HepG2 (cell line): ENCODE results near the gene HRG. TPM values are rescaled to one million over a fixed set of nuclear protein-coding genes. Genes with fewer than 3 reads are reported as not detected.
A peak's percentile ranks its signal among the peaks of the same experiment; 100 is the strongest.

Experiments used
- DNMT3B ChIP-seq: conservative IDR thresholded peaks from 2 replicates; pipeline ENCODE4 v1.6.1; 2016; ENCODE audit warnings: missing biosample characterization, control low read depth
- DZIP1 ChIP-seq: sonication (generic); formaldehyde crosslinking; IDR thresholded peaks from 2 replicates; pipeline ENCODE4 v1.5.0; 2020; ENCODE audit warnings: mild to moderate bottlenecking, missing genetic modification reagents
- ELF4 ChIP-seq: sonication (generic); formaldehyde crosslinking; IDR thresholded peaks from 2 replicates; pipeline ENCODE4 v1.5.0; 2020; ENCODE audit warnings: missing genetic modification reagents, mild to moderate bottlenecking, moderate library complexity, borderline replicate concordance
- KLF16 ChIP-seq, 2 experiments: sonication (generic) in 1 of 2; formaldehyde crosslinking in 1 of 2; IDR thresholded peaks; 2 replicates each; pipeline versions ENCODE4 v1.6.1 to v1.8.0; 2016 to 2023; ENCODE audit warnings: missing genetic modification reagents in 2 of 2, missing compliant biosample characterization in 1 of 2
- MED13 ChIP-seq: sonication (generic); formaldehyde crosslinking; IDR thresholded peaks from 2 replicates; pipeline ENCODE4 v1.5.0; 2020; ENCODE audit warnings: missing genetic modification reagents
- PAF1 ChIP-seq: IDR thresholded peaks from 2 replicates; pipeline ENCODE4 v1.6.1; 2016; ENCODE audit warnings: missing genetic modification reagents, missing compliant biosample characterization
- PHF5A ChIP-seq: IDR thresholded peaks from one replicate; pipeline ENCODE4 v1.6.1; 2018; ENCODE audit warnings: low read depth, missing genetic modification reagents; ENCODE audit not compliant: unreplicated experiment
- RBFOX2 ChIP-seq: fragments of 200-400 bp; formaldehyde crosslinking; IDR thresholded peaks from 2 replicates; pipeline ENCODE4 v1.6.1; 2017; ENCODE audit warnings: low read depth, mild to moderate bottlenecking, low read length
- TEAD2 ChIP-seq: sonication (generic); formaldehyde crosslinking; IDR thresholded peaks from 2 replicates; pipeline ENCODE4 v1.9.0; 2021; ENCODE audit warnings: missing genetic modification reagents
- TEF ChIP-seq: sonication (generic); formaldehyde crosslinking; IDR thresholded peaks from 2 replicates; pipeline ENCODE4 v1.5.0; 2020; ENCODE audit warnings: missing genetic modification reagents
- TERF1 ChIP-seq: sonication (generic); formaldehyde crosslinking; IDR thresholded peaks from 2 replicates; pipeline ENCODE4 v1.8.0; 2022; ENCODE audit warnings: mild to moderate bottlenecking, missing genetic modification reagents, moderate library complexity
- TRIM22 ChIP-seq: fragments of 450-650 bp; IDR thresholded peaks from 2 replicates; pipeline ENCODE4 v1.6.1; 2017
- TRIM24 ChIP-seq: sonication (generic); formaldehyde crosslinking; IDR thresholded peaks from 2 replicates; pipeline ENCODE4 v1.8.0; 2022; ENCODE audit warnings: mild to moderate bottlenecking, missing genetic modification reagents
- ZFP36L1 ChIP-seq: sonication (generic); formaldehyde crosslinking; IDR thresholded peaks from 2 replicates; pipeline ENCODE4 v1.8.0; 2022; ENCODE audit warnings: mild to moderate bottlenecking, missing genetic modification reagents, moderate library complexity
- ZNF333 ChIP-seq: sonication (generic); formaldehyde crosslinking; IDR thresholded peaks from 2 replicates; pipeline ENCODE4 v1.4.0; 2020; ENCODE audit warnings: mild to moderate bottlenecking, missing genetic modification reagents, borderline replicate concordance
- ZNF451 ChIP-seq: sonication (generic); formaldehyde crosslinking; IDR thresholded peaks from 2 replicates; pipeline ENCODE4 v1.5.0; 2020; ENCODE audit warnings: mild to moderate bottlenecking, missing genetic modification reagents
- ZNF670 ChIP-seq: sonication (generic); formaldehyde crosslinking; IDR thresholded peaks from 2 replicates; pipeline ENCODE4 v1.8.0; 2022; ENCODE audit warnings: mild to moderate bottlenecking, missing genetic modification reagents, borderline replicate concordance
- ZNF720 ChIP-seq: sonication (generic); formaldehyde crosslinking; IDR thresholded peaks from 2 replicates; pipeline ENCODE4 v1.4.0; 2020; ENCODE audit warnings: missing genetic modification reagents
- ZNF780A ChIP-seq: sonication (generic); formaldehyde crosslinking; IDR thresholded peaks from 2 replicates; pipeline ENCODE4 v1.8.0; 2022; ENCODE audit warnings: mild to moderate bottlenecking, missing genetic modification reagents, moderate library complexity
- ZNF790 ChIP-seq: sonication (generic); formaldehyde crosslinking; IDR thresholded peaks from 2 replicates; pipeline ENCODE4 v1.8.0; 2022; ENCODE audit warnings: missing genetic modification reagents, mild to moderate bottlenecking, borderline replicate concordance
- ZNF891 ChIP-seq: sonication (generic); formaldehyde crosslinking; IDR thresholded peaks from 2 replicates; pipeline ENCODE4 v1.5.0; 2020; ENCODE audit warnings: mild to moderate bottlenecking, missing genetic modification reagents
- polyA plus RNA-seq, 8 experiments: library from polyadenylated mRNA; depleted of rRNA in 3 of 8; stranded (reverse) in 7 of 8; unstranded in 1 of 8; fragments of >200 nt; fragmentation: Illumina TruSeq in 4 of 8; extraction: Trizol in 4 of 8; gene quantifications; 2 replicates each; pipeline versions ENCODE4 v1.2.1 to v1.2.3, GENCODE V29; 2011 to 2016; ENCODE audit warnings: low read depth in 4 of 8, missing spikeins in 1 of 8, mixed read lengths in 1 of 8; ENCODE audit not compliant: insufficient read depth in 1 of 8
- total RNA-seq, 5 experiments: library from RNA; depleted of rRNA; stranded (reverse); fragments of >200 nt; fragmentation: Illumina TruSeq; extraction: Trizol; gene quantifications; 2 replicates each; pipeline ENCODE4 v1.2.3, GENCODE V29; 2016; ENCODE audit warnings: low read depth in 1 of 5

The HRG gene
- total and polyA plus RNA-seq, 2 of the 13 experiments (the other 11 are each of a cell fraction or from before 2014, with no cell fraction given), result 0.09 to 0.11 TPM

- TF ChIP-seq MED13 (CRISPR knock-in tag), result no peak
- no peak for TF ChIP-seq PHF5A (CRISPR knock-in tag)
- peak; percentile 51; the same call in 1 of the 2 replicates for TF ChIP-seq TEF (CRISPR knock-in tag)
- no peak for TF ChIP-seq TRIM22
- no peak for TF ChIP-seq TRIM24 (CRISPR knock-in tag)
- peak; percentile 46 for TF ChIP-seq RBFOX2
- peak; percentile 82 for TF ChIP-seq PAF1
- TF ChIP-seq ZNF670 (CRISPR knock-in tag), result peak; percentile 40; the same call in 1 of the 2 replicates
- TF ChIP-seq KLF16 (CRISPR knock-in tag; IDR thresholded peaks at IDR 0.05), result 0 out of 4 replicates have a peak, but pooled peaks of 1 of the 2 experiments have one; percentile 10
- no peak for TF ChIP-seq TEAD2 (CRISPR knock-in tag)
- TF ChIP-seq ZNF333 (CRISPR knock-in tag), result no peak
- peak; percentile 64; the same call in 1 of the 2 replicates for TF ChIP-seq ZFP36L1 (CRISPR knock-in tag)
- TF ChIP-seq DNMT3B, result no peak
- TF ChIP-seq TERF1 (CRISPR knock-in tag), result no peak
- peak; percentile 71; the same call in 1 of the 2 replicates for TF ChIP-seq DZIP1 (CRISPR knock-in tag)
- no peak for TF ChIP-seq ZNF720 (CRISPR knock-in tag)
- TF ChIP-seq ZNF780A, result 0 out of 2 replicates have a peak, but pooled peaks have one; percentile 41
- 0 out of 2 replicates have a peak, but pooled peaks have one; percentile 3 for TF ChIP-seq ELF4 (CRISPR knock-in tag)
- TF ChIP-seq ZNF891 (CRISPR knock-in tag), result peak; percentile 35; the same call in 1 of the 2 replicates
- TF ChIP-seq ZNF790 (CRISPR knock-in tag), result peak; percentile 87; the same call in 1 of the 2 replicates
- peak; percentile 40 for TF ChIP-seq ZNF451 (CRISPR knock-in tag)
Measured at GRCh38 chr3:186618318-186618938, 47.4 kb upstream of the HRG start (continued).
